Activated CD4-positive, alpha-beta T cell treated with anti-CD3 and anti-CD28 coated beads, Interleukin-2, amount 10 ng/mL, durations not matched to agents 24 days and 14 days (primary cell): ENCODE measurements around the gene RDX. TPM values are rescaled to one million over a fixed set of nuclear protein-coding genes. Genes with fewer than 3 reads are reported as not detected.

Experiments used
- DNase-seq: peaks from one replicate; pipeline ENCODE4 v3.0.0; 2022
- H3K27ac Mint-ChIP-seq: one replicate; pipeline ENCODE4 v1.8.0; 2022; ENCODE audit warnings: mild to moderate bottlenecking, mixed read lengths
- H3K27me3 Mint-ChIP-seq: one replicate; pipeline ENCODE4 v1.8.0; 2022; ENCODE audit warnings: mixed read lengths
- H3K36me3 Mint-ChIP-seq: one replicate; pipeline ENCODE4 v1.8.0; 2022; ENCODE audit warnings: low read depth, mild to moderate bottlenecking, mixed read lengths
- H3K4me1 Mint-ChIP-seq: one replicate; pipeline ENCODE4 v1.8.0; 2021; ENCODE audit warnings: mixed read lengths
- H3K4me3 Mint-ChIP-seq: one replicate; pipeline ENCODE4 v1.8.0; 2022; ENCODE audit warnings: mild to moderate bottlenecking, moderate library complexity, mixed read lengths
- H3K9me3 Mint-ChIP-seq: one replicate; pipeline ENCODE4 v1.8.0; 2021; ENCODE audit warnings: mixed read lengths
- intact Hi-C: fragments of 100-400 bp; cut with micrococcal nuclease; formaldehyde crosslinking; loops from one replicate; pipeline ENCODE4 v1.15.1; 2023
- total RNA-seq: library from RNA; stranded (reverse); gene quantifications from 2 replicates; pipeline ENCODE4 v1.2.3, GENCODE V29; 2022

RDX gene
- total RNA-seq: 87.6 and 88.4 TPM in 2 replicates

- peak; percentile 90 for DNase-seq
- H3K4me1 Mint-ChIP-seq: peaks cover 38% of the 10 kb centered on the region
- intact Hi-C loops: loop anchor here (1.0 kb wide), 3 partner anchors 32 to 134 kb away; no protein-coding TSS in a partner anchor
- H3K36me3 Mint-ChIP-seq: peaks cover 18% of the 10 kb centered on the region
- H3K27me3 Mint-ChIP-seq: no peaks in the 10 kb centered on the region
- H3K27ac Mint-ChIP-seq: peak within 1 kb of the TSS; percentile 91
- H3K9me3 Mint-ChIP-seq: no peaks in the 10 kb centered on the region
- H3K4me3 Mint-ChIP-seq: peak within 1 kb of the TSS; percentile 97
Measured at GRCh38 chr11:110296226-110297075, at the start of gene RDX. TSS of gene RDX (minus strand) at chr11:110296614. CDS start at chr11:110279692, 16,922 bp downstream.

- Mint-ChIP-seq H3K4me1 (peaks cover 57% of the 10 kb centered on the region), H3K9me3 (peaks cover 11% of the 10 kb centered on the region), H3K36me3 (peaks cover 13% of the 10 kb centered on the region), H3K4me3 (peak overlapping the region; percentile 61), H3K27me3 (no peaks in the 10 kb centered on the region), H3K27ac (peak overlapping the region; percentile 99)
- intact Hi-C loops: loop anchor here (1.0 to 10.0 kb wide), 6 partner anchors 8 to 1589 kb away; partner anchors contain the start of genes DIXDC1 and POU2AF1
- peak; percentile 66 for DNase-seq
Measured at GRCh38 chr11:110345743-110346142, 49.3 kb upstream of the RDX start.

- H3K4me3 Mint-ChIP-seq: no peak overlapping the region
- intact Hi-C loops: loop anchor here (10.0 kb wide), 2 partner anchors 1184 to 1594 kb away; partner anchors contain the start of gene DIXDC1
- H3K36me3 Mint-ChIP-seq: peaks cover 25% of the 10 kb centered on the region
- peaks cover 19% of the 10 kb centered on the region for H3K9me3 Mint-ChIP-seq
- peak overlapping the region; percentile 21 for H3K27ac Mint-ChIP-seq
- H3K4me1 Mint-ChIP-seq: peaks cover 34% of the 10 kb centered on the region
- DNase-seq: no peak
- H3K27me3 Mint-ChIP-seq: no peaks in the 10 kb centered on the region
Measured at GRCh38 chr11:110340436-110340835, 44.0 kb upstream of the RDX start.

- H3K9me3 Mint-ChIP-seq: peaks cover 19% of the 10 kb centered on the region
- H3K4me1 Mint-ChIP-seq: peaks cover 28% of the 10 kb centered on the region
- H3K4me3 Mint-ChIP-seq: peak overlapping the region; percentile 3
- intact Hi-C loops: loop anchor here (10.0 kb wide), 2 partner anchors 1185 to 1595 kb away; partner anchors contain the start of gene DIXDC1
- H3K27ac Mint-ChIP-seq: peak overlapping the region; percentile 88
- no peaks in the 10 kb centered on the region for H3K27me3 Mint-ChIP-seq
- DNase-seq: no peak
- H3K36me3 Mint-ChIP-seq: peaks cover 25% of the 10 kb centered on the region
Measured at GRCh38 chr11:110339456-110340250, 43.2 kb upstream of the RDX start.

- peaks cover 16% of the 10 kb centered on the region for H3K9me3 Mint-ChIP-seq
- H3K27me3 Mint-ChIP-seq: no peaks in the 10 kb centered on the region
- H3K36me3 Mint-ChIP-seq: peaks cover 24% of the 10 kb centered on the region
- peaks cover 25% of the 10 kb centered on the region for H3K4me1 Mint-ChIP-seq
- no peak overlapping the region for H3K4me3 Mint-ChIP-seq
- H3K27ac Mint-ChIP-seq: peak overlapping the region; percentile 35
- no peak for DNase-seq
- intact Hi-C loops: no loop called here
Measured at GRCh38 chr11:110338684-110339083, 42.3 kb upstream of the RDX start.

GRCh38 chr11:110337570-110338193, 41.3 kb upstream of the RDX start:
- Mint-ChIP-seq H3K36me3 (peaks cover 26% of the 10 kb centered on the region), H3K9me3 (peaks cover 8% of the 10 kb centered on the region), H3K27ac (peak overlapping the region; percentile 52), H3K27me3 (no peaks in the 10 kb centered on the region), H3K4me3 (no peak overlapping the region), H3K4me1 (peaks cover 23% of the 10 kb centered on the region)
- intact Hi-C loops: loop anchor here (1.0 kb wide), 3 partner anchors 8 to 12 kb away; no protein-coding TSS in a partner anchor
- peak; percentile 80 for DNase-seq

GRCh38 chr11:110336054-110336453, 39.6 kb upstream of the RDX start:
- peaks cover 8% of the 10 kb centered on the region for H3K9me3 Mint-ChIP-seq
- no peak overlapping the region for H3K4me3 Mint-ChIP-seq
- peaks cover 31% of the 10 kb centered on the region for H3K36me3 Mint-ChIP-seq
- H3K4me1 Mint-ChIP-seq: peaks cover 23% of the 10 kb centered on the region
- H3K27ac Mint-ChIP-seq: no peak overlapping the region
- H3K27me3 Mint-ChIP-seq: no peaks in the 10 kb centered on the region
- intact Hi-C loops: no loop called here
- DNase-seq: no peak

- H3K27ac Mint-ChIP-seq: peak overlapping the region; percentile 25
- no peaks in the 10 kb centered on the region for H3K27me3 Mint-ChIP-seq
- no peak overlapping the region for H3K4me3 Mint-ChIP-seq
- peaks cover 23% of the 10 kb centered on the region for H3K4me1 Mint-ChIP-seq
- peaks cover 37% of the 10 kb centered on the region for H3K36me3 Mint-ChIP-seq
- intact Hi-C loops: no loop called here
- peaks cover 4% of the 10 kb centered on the region for H3K9me3 Mint-ChIP-seq
- no peak for DNase-seq
Measured at GRCh38 chr11:110335358-110335757, 38.9 kb upstream of the RDX start.

- H3K9me3 Mint-ChIP-seq: no peaks in the 10 kb centered on the region
- H3K4me3 Mint-ChIP-seq: no peak overlapping the region
- intact Hi-C loops: no loop called here
- no peak for DNase-seq
- no peak overlapping the region for H3K27ac Mint-ChIP-seq
- H3K27me3 Mint-ChIP-seq: no peaks in the 10 kb centered on the region
- peaks cover 19% of the 10 kb centered on the region for H3K4me1 Mint-ChIP-seq
- peaks cover 33% of the 10 kb centered on the region for H3K36me3 Mint-ChIP-seq
Measured at GRCh38 chr11:110331626-110332025, 35.2 kb upstream of the RDX start.

- H3K27ac Mint-ChIP-seq: peak overlapping the region; percentile 96
Measured at GRCh38 chr11:110329445-110329844, 33.0 kb upstream of the RDX start.

GRCh38 chr11:110327508-110327907, 31.1 kb upstream of the RDX start:
- Mint-ChIP-seq H3K36me3 (peaks cover 21% of the 10 kb centered on the region), H3K27me3 (no peaks in the 10 kb centered on the region), H3K4me1 (peaks cover 19% of the 10 kb centered on the region), H3K9me3 (no peaks in the 10 kb centered on the region), H3K4me3 (peak overlapping the region; percentile 88), H3K27ac (peak overlapping the region; percentile 96)
- intact Hi-C loops: no loop called here
- no peak for DNase-seq

More at GRCh38 chr11:110329445-110329844, 33.0 kb upstream of the RDX start:
- intact Hi-C loops: loop anchor here (2.0 kb wide), 2 partner anchors 17 to 43 kb away; no protein-coding TSS in a partner anchor
- DNase-seq: no peak
- Mint-ChIP-seq H3K4me3 (peak overlapping the region; percentile 88), H3K27me3 (no peaks in the 10 kb centered on the region), H3K9me3 (no peaks in the 10 kb centered on the region), H3K4me1 (peaks cover 19% of the 10 kb centered on the region), H3K36me3 (peaks cover 30% of the 10 kb centered on the region)

GRCh38 chr11:110323786-110324185, 27.4 kb upstream of the RDX start:
- peaks cover 10% of the 10 kb centered on the region for H3K4me1 Mint-ChIP-seq
- no peak overlapping the region for H3K27ac Mint-ChIP-seq
- H3K36me3 Mint-ChIP-seq: peaks cover 4% of the 10 kb centered on the region
- H3K27me3 Mint-ChIP-seq: no peaks in the 10 kb centered on the region
- DNase-seq: no peak
- no peak overlapping the region for H3K4me3 Mint-ChIP-seq
- intact Hi-C loops: no loop called here
- H3K9me3 Mint-ChIP-seq: no peaks in the 10 kb centered on the region

GRCh38 chr11:110319501-110319900, 23.1 kb upstream of the RDX start:
- no peak for DNase-seq
- no peak overlapping the region for H3K4me3 Mint-ChIP-seq
- no peaks in the 10 kb centered on the region for H3K36me3 Mint-ChIP-seq
- intact Hi-C loops: no loop called here
- H3K27ac Mint-ChIP-seq: no peak overlapping the region
- H3K4me1 Mint-ChIP-seq: no peaks in the 10 kb centered on the region
- peaks cover 6% of the 10 kb centered on the region for H3K27me3 Mint-ChIP-seq
- no peaks in the 10 kb centered on the region for H3K9me3 Mint-ChIP-seq
